Gastroesophageal sphincter (tissue), 3 donors: Measurements from ENCODE around the gene ABHD6.

Experiments
- EP300 ChIP-seq: sonication (generic); formaldehyde crosslinking; IDR thresholded peaks from one replicate; pipeline ENCODE4 v1.6.1; 2017; ENCODE audit warnings: antibody characterized with exemption, mild to moderate bottlenecking
- POLR2A ChIP-seq, 2 donors: fragments of 450-650 bp; IDR thresholded peaks; one replicate each; pipeline ENCODE4 v1.6.1; 2017; ENCODE audit warnings: antibody characterized with exemption in 2 of 2, mild to moderate bottlenecking in 2 of 2, moderate library complexity in 1 of 2
- POLR2AphosphoS5 ChIP-seq: sonication (generic); formaldehyde crosslinking; IDR thresholded peaks from one replicate; pipeline ENCODE4 v1.6.1; 2017; ENCODE audit warnings: antibody characterized with exemption
- TF ChIP-seq, protein P1 (sequence below), 4 experiments: fragments of 200-600 bp in 2 of 4; fragments of 450-650 bp in 2 of 4; sonication (generic) in 1 of 4; IDR thresholded peaks; one replicate each; pipeline ENCODE4 v1.5.1; 2017 to 2019; ENCODE audit warnings: antibody characterized with exemption in 4 of 4, mild to moderate bottlenecking in 2 of 4, moderate library complexity in 2 of 4

DNA sequence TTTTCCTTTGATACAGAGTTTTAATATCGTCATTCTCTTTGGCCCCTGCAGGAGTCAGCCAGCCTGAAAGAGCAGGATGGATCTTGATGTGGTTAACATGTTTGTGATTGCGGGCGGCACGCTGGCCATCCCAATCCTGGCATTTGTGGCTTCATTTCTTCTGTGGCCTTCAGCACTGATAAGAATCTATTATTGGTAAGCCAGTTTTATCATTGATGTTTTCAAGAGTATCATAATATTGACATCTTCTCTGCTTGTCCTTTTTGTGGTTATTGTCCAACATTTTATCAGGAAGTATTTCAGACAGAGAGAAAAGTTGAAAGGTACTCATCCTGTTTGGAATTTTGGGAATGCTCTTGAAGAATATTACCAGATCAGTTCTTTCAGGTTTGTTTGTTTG is 18.9 kb downstream of the ABHD6 start:
- TF ChIP-seq, protein P1, sequence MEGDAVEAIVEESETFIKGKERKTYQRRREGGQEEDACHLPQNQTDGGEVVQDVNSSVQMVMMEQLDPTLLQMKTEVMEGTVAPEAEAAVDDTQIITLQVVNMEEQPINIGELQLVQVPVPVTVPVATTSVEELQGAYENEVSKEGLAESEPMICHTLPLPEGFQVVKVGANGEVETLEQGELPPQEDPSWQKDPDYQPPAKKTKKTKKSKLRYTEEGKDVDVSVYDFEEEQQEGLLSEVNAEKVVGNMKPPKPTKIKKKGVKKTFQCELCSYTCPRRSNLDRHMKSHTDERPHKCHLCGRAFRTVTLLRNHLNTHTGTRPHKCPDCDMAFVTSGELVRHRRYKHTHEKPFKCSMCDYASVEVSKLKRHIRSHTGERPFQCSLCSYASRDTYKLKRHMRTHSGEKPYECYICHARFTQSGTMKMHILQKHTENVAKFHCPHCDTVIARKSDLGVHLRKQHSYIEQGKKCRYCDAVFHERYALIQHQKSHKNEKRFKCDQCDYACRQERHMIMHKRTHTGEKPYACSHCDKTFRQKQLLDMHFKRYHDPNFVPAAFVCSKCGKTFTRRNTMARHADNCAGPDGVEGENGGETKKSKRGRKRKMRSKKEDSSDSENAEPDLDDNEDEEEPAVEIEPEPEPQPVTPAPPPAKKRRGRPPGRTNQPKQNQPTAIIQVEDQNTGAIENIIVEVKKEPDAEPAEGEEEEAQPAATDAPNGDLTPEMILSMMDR (IDR thresholded peaks at IDR 0.05): no peak
- TF ChIP-seq EP300 (no peak), POLR2A (IDR thresholded peaks at IDR 0.05) (no peak), POLR2AphosphoS5 (no peak)
